ENCODE data around the gene ORC6. TPM values are rescaled to one million over a fixed set of nuclear protein-coding genes. Genes with fewer than 3 reads are reported as not detected.

Gene ORC6
- total and polyA plus RNA-seq, 2 donors (not counting 1 experiment from before 2014, with no cell fraction given) = 4.7 to 4.8 TPM

GRCh38 chr16:46719528-46719927 is 30.1 kb downstream of the ORC6 start:
- ChIA-PET CTCF (no interaction called here), POLR2A (no interaction called here)
- Histone ChIP-seq H3K79me2 (ENCODE audit: control insufficient read depth, insufficient read depth, low read length) (no peaks in the 10 kb centered on the region), H3K4me1 (ENCODE audit: control insufficient read depth in 2 of 2, insufficient read depth in 2 of 2, low read length in 2 of 2) (no peaks in the 10 kb centered on the region), H3K36me3 (replicated peaks in 1 of 2; ENCODE audit: control extremely low read depth in 1 of 2, control insufficient read depth in 1 of 2, extremely low read depth in 1 of 2, insufficient read depth in 2 of 2, low read length in 1 of 2) (no peaks in the 10 kb centered on the region), H3K27ac (ENCODE audit: low read length in 2 of 2) (no peak overlapping the region), H3K9ac (ENCODE audit: low read length) (no peak overlapping the region), H4K20me1 (ENCODE audit: control insufficient read depth, insufficient read depth, low read length, poor library complexity, severe bottlenecking) (no peaks in the 10 kb centered on the region), H3K4me2 (replicated peaks; ENCODE audit: low read depth, low read length, poor library complexity, severe bottlenecking) (no peak overlapping the region), H3K4me3 (ENCODE audit: control extremely low read depth in 1 of 5, extremely low read depth in 1 of 5, insufficient read depth in 1 of 5, low read depth in 2 of 5, low read length in 4 of 5) (no peak overlapping the region), H2AFZ (ENCODE audit: insufficient read depth, low read depth, low read length, poor library complexity, severe bottlenecking) (no peak overlapping the region), H3K9me3 (ENCODE audit: control extremely low read depth in 1 of 3, control insufficient read depth in 2 of 3, insufficient read depth in 1 of 3, low read length in 2 of 3) (no peaks in the 10 kb centered on the region), H3K27me3 (replicated peaks in 1 of 4; ENCODE audit: control extremely low read depth in 1 of 4, control insufficient read depth in 3 of 4, insufficient read depth in 4 of 4, low read length in 3 of 4) (peaks cover 0 to 4% (median 0%) of the 10 kb centered on the region in 4 experiments)
- no peak for ATAC-seq (ENCODE audit: low read depth)
- DNase-seq = no peak
- H3K27me3 Mint-ChIP-seq = no peaks in the 10 kb centered on the region
- intact Hi-C loops (cut with micrococcal nuclease) = no loop called here
- TF ChIP-seq EZH2 (IDR thresholded peaks at IDR 0.05; ENCODE audit: borderline replicate concordance, insufficient read depth, low read depth, low read length, poor library complexity, severe bottlenecking) (no peak), CTCF (IDR thresholded peaks at IDR 0.05) (no peak)
- no peaks in the 10 kb centered on the region for H3K4me1 Mint-ChIP-seq
- H3K9me3 Mint-ChIP-seq (ENCODE audit: insufficient read depth) = no peaks in the 10 kb centered on the region
- no peak overlapping the region for H3K4me3 Mint-ChIP-seq
- 100% methylated on average over 1 of the region's 6 CpGs for WGBS (ENCODE audit: insufficient coverage)
- no peak overlapping the region for H3K27ac Mint-ChIP-seq

GRCh38 chr16:46720619-46721018 is 31.2 kb downstream of the ORC6 start:
- Histone ChIP-seq H3K4me1 (ENCODE audit: control insufficient read depth in 2 of 2, insufficient read depth in 2 of 2, low read length in 2 of 2) (no peaks in the 10 kb centered on the region), H3K9me3 (ENCODE audit: control extremely low read depth in 1 of 3, control insufficient read depth in 2 of 3, insufficient read depth in 1 of 3, low read length in 2 of 3) (peaks cover 0 to 6% (median 0%) of the 10 kb centered on the region in 3 donors), H2AFZ (ENCODE audit: insufficient read depth, low read depth, low read length, poor library complexity, severe bottlenecking) (no peak overlapping the region), H3K9ac (ENCODE audit: low read length) (no peak overlapping the region), H3K27ac (ENCODE audit: low read length in 2 of 2) (no peak overlapping the region), H4K20me1 (ENCODE audit: control insufficient read depth, insufficient read depth, low read length, poor library complexity, severe bottlenecking) (no peaks in the 10 kb centered on the region), H3K27me3 (replicated peaks in 1 of 4; ENCODE audit: control extremely low read depth in 1 of 4, control insufficient read depth in 3 of 4, insufficient read depth in 4 of 4, low read length in 3 of 4) (peaks cover 0 to 4% (median 0%) of the 10 kb centered on the region in 4 experiments), H3K36me3 (replicated peaks in 1 of 2; ENCODE audit: control extremely low read depth in 1 of 2, control insufficient read depth in 1 of 2, extremely low read depth in 1 of 2, insufficient read depth in 2 of 2, low read length in 1 of 2) (no peaks in the 10 kb centered on the region), H3K79me2 (ENCODE audit: control insufficient read depth, insufficient read depth, low read length) (no peaks in the 10 kb centered on the region), H3K4me3 (ENCODE audit: control extremely low read depth in 1 of 5, extremely low read depth in 1 of 5, insufficient read depth in 1 of 5, low read depth in 2 of 5, low read length in 4 of 5) (no peak overlapping the region), H3K4me2 (replicated peaks; ENCODE audit: low read depth, low read length, poor library complexity, severe bottlenecking) (no peak overlapping the region)
- CTCF ChIA-PET = no interaction called here
- WGBS (ENCODE audit: insufficient coverage) = 100% methylated on average over 2 of the region's 2 CpGs
- no peak for DNase-seq
- Mint-ChIP-seq H3K4me3 (no peak overlapping the region), H3K27me3 (no peaks in the 10 kb centered on the region), H3K4me1 (no peaks in the 10 kb centered on the region), H3K9me3 (ENCODE audit: insufficient read depth) (peaks cover 4% of the 10 kb centered on the region), H3K27ac (no peak overlapping the region)
- TF ChIP-seq CTCF (IDR thresholded peaks at IDR 0.05) (no peak), EZH2 (IDR thresholded peaks at IDR 0.05; ENCODE audit: borderline replicate concordance, insufficient read depth, low read depth, low read length, poor library complexity, severe bottlenecking) (no peak)
- POLR2A ChIA-PET = no interaction called here
- intact Hi-C loops (cut with micrococcal nuclease) = no loop called here
- ATAC-seq (ENCODE audit: low read depth) = no peak

All from B cell (primary cell).